ENCODE measurements around the gene ZDHHC12.
A peak's percentile ranks its signal among the peaks of the same experiment; 100 is the strongest.

The ZDHHC12 gene

GRCh38 chr9:128723866-128724743 is at the start of gene ZDHHC12:
Gene ZDHHC12 (minus strand): TSS chr9:128724127. CDS start chr9:128724093, 34 bp downstream.
- peak; percentile 100 for DNase-seq

- no peak for DNase-seq
These were observed 49.1 kb upstream of the ZDHHC12 start for GRCh38 chr9:128773049-128773448.

GRCh38 chr9:128771745-128772519 is 48.0 kb upstream of the ZDHHC12 start, which contains the start of gene ZER1:
Gene ZER1 (minus strand): TSS chr9:128771927. CDS start chr9:128755565, 16,362 bp downstream.
- peak; percentile 96 for DNase-seq

- DNase-seq = peak; percentile 18
These were observed 47.3 kb upstream of the ZDHHC12 start for GRCh38 chr9:128771094-128771721.

- no peak for DNase-seq
These were observed 46.5 kb upstream of the ZDHHC12 start for GRCh38 chr9:128770286-128771030.

- DNase-seq = no peak
These were observed 44.7 kb upstream of the ZDHHC12 start for GRCh38 chr9:128768606-128769005.

- no peak for DNase-seq
These were observed 41.6 kb upstream of the ZDHHC12 start for GRCh38 chr9:128765499-128765898.

GRCh38 chr9:128764361-128764760 is 40.4 kb upstream of the ZDHHC12 start:
- no peak for DNase-seq

GRCh38 chr9:128762671-128763449 is 38.9 kb upstream of the ZDHHC12 start:
- no peak for DNase-seq

- DNase-seq = no peak
These were observed 33.7 kb upstream of the ZDHHC12 start for GRCh38 chr9:128757602-128758001.

GRCh38 chr9:128753627-128754026 is 29.7 kb upstream of the ZDHHC12 start:
- DNase-seq = no peak

- DNase-seq = no peak
These were observed 27.1 kb upstream of the ZDHHC12 start for GRCh38 chr9:128750926-128751595.

- DNase-seq = no peak
These were observed 23.3 kb upstream of the ZDHHC12 start for GRCh38 chr9:128747241-128747640.

- no peak for DNase-seq
These were observed 19.5 kb upstream of the ZDHHC12 start for GRCh38 chr9:128743421-128743820.

- DNase-seq = no peak
These were observed 18.5 kb upstream of the ZDHHC12 start for GRCh38 chr9:128742401-128742800.

- DNase-seq = no peak
These were observed 11.4 kb upstream of the ZDHHC12 start for GRCh38 chr9:128735373-128735772.

GRCh38 chr9:128733256-128733655 is 9.3 kb upstream of the ZDHHC12 start:
- peak; percentile 44 for DNase-seq

GRCh38 chr9:128732576-128732975 is 8.6 kb upstream of the ZDHHC12 start:
- no peak for DNase-seq

GRCh38 chr9:128731691-128732090 is 7.8 kb upstream of the ZDHHC12 start:
- no peak for DNase-seq

GRCh38 chr9:128731093-128731492 is 7.2 kb upstream of the ZDHHC12 start:
- no peak for DNase-seq

All from stimulated activated CD4-positive, alpha-beta T cell treated with anti-CD3 and anti-CD28 coated beads, Interleukin-15, amount 100 ng/mL, for 24 hours (primary cell).